ENCODE data around the gene ASCC2.

The ASCC2 gene

GRCh38 chr22:29883045-29883774 lies 45.1 kb upstream of the ASCC2 start, which contains the start of gene MTMR3:
MTMR3 (plus strand) TSS chr22:29883174; CDS start chr22:29971060, 87,886 bp downstream.
- TF ChIP-seq, protein P1, sequence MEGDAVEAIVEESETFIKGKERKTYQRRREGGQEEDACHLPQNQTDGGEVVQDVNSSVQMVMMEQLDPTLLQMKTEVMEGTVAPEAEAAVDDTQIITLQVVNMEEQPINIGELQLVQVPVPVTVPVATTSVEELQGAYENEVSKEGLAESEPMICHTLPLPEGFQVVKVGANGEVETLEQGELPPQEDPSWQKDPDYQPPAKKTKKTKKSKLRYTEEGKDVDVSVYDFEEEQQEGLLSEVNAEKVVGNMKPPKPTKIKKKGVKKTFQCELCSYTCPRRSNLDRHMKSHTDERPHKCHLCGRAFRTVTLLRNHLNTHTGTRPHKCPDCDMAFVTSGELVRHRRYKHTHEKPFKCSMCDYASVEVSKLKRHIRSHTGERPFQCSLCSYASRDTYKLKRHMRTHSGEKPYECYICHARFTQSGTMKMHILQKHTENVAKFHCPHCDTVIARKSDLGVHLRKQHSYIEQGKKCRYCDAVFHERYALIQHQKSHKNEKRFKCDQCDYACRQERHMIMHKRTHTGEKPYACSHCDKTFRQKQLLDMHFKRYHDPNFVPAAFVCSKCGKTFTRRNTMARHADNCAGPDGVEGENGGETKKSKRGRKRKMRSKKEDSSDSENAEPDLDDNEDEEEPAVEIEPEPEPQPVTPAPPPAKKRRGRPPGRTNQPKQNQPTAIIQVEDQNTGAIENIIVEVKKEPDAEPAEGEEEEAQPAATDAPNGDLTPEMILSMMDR (IDR thresholded peaks at IDR 0.05; ENCODE audit: borderline replicate concordance, control extremely low read depth, extremely low read depth, insufficient read depth, missing control alignments) = peak; percentile 16
- in situ Hi-C loops (cut with MboI; ENCODE audit: low sequenced_read_pairs, unreplicated experiment) = no loop called here
- DNase-seq (ENCODE audit: low spot score) = peak; percentile 86

- TF ChIP-seq, protein P1 (IDR thresholded peaks at IDR 0.05; ENCODE audit: borderline replicate concordance, control extremely low read depth, extremely low read depth, insufficient read depth, missing control alignments) = no peak
- DNase-seq (ENCODE audit: low spot score) = no peak
- in situ Hi-C loops (cut with MboI; ENCODE audit: low sequenced_read_pairs, unreplicated experiment) = no loop called here
Observed at GRCh38 chr22:29882716-29883044, 44.6 kb upstream of the ASCC2 start.

GRCh38 chr22:29879753-29880152 lies 41.7 kb upstream of the ASCC2 start:
- TF ChIP-seq, protein P1 (IDR thresholded peaks at IDR 0.05; ENCODE audit: borderline replicate concordance, control extremely low read depth, extremely low read depth, insufficient read depth, missing control alignments) = no peak
- in situ Hi-C loops (cut with MboI; ENCODE audit: low sequenced_read_pairs, unreplicated experiment) = no loop called here
- no peak for DNase-seq (ENCODE audit: low spot score)

GRCh38 chr22:29877620-29878019 lies 39.5 kb upstream of the ASCC2 start:
- no peak for DNase-seq (ENCODE audit: low spot score)
- in situ Hi-C loops (cut with MboI; ENCODE audit: low sequenced_read_pairs, unreplicated experiment) = no loop called here
- TF ChIP-seq, protein P1 (IDR thresholded peaks at IDR 0.05; ENCODE audit: borderline replicate concordance, control extremely low read depth, extremely low read depth, insufficient read depth, missing control alignments) = no peak

DNA sequence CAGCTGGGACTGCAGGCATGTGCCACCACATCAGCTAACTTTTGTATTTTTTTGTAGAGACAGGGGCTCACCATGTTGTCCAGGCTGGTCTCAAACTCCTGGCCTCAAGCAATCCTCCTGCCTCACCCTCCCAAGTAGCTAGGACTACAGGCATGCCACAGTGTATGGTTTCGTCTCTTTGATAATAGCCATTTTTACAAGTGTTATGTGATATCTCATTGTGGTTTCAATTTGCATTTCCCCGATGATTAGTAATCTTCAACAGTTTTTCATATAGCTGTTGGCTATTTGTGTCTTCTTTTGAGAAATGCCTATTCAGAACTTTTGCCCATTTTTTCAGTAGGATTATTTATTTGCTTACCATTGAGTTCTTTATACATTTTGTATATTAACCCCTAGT lies 35.9 kb upstream of the ASCC2 start:
- TF ChIP-seq, protein P1 (IDR thresholded peaks at IDR 0.05; ENCODE audit: borderline replicate concordance, control extremely low read depth, extremely low read depth, insufficient read depth, missing control alignments) = no peak
- in situ Hi-C loops (cut with MboI; ENCODE audit: low sequenced_read_pairs, unreplicated experiment) = no loop called here
- no peak for DNase-seq (ENCODE audit: low spot score)

- DNase-seq (ENCODE audit: low spot score) = no peak
- TF ChIP-seq, protein P1 (IDR thresholded peaks at IDR 0.05; ENCODE audit: borderline replicate concordance, control extremely low read depth, extremely low read depth, insufficient read depth, missing control alignments) = no peak
- in situ Hi-C loops (cut with MboI; ENCODE audit: low sequenced_read_pairs, unreplicated experiment) = no loop called here
Observed at GRCh38 chr22:29872989-29873388, 34.9 kb upstream of the ASCC2 start.
